Transverse colon (tissue), 3 donors: ENCODE results near the gene SLC6A4.
"Not testable (repeated sequence)": the region's sequence is repeated elsewhere in the genome, so short reads cannot be mapped to it uniquely, and the experiment has no call there.

Experiments
- CTCF ChIP-seq, 5 experiments: fragments of 200-600 bp in 3 of 5; fragments of 450-650 bp in 2 of 5; sonication (generic) in 3 of 5; IDR thresholded peaks; 1 replicate in 2 of 5; 2 replicates in 3 of 5; pipeline ENCODE4 v1.5.1; 2016 to 2017; ENCODE audit warnings: antibody characterized with exemption in 5 of 5, inconsistent platforms in 3 of 5, mild to moderate bottlenecking in 2 of 5, moderate library complexity in 1 of 5
- POLR2A ChIP-seq: fragments of 450-650 bp; IDR thresholded peaks from one replicate; pipeline ENCODE4 v1.6.1; 2016; ENCODE audit warnings: antibody characterized with exemption, mild to moderate bottlenecking, moderate library complexity

GRCh38 chr17:30200656-30201055 is 34.8 kb downstream of the SLC6A4 start:
- TF ChIP-seq CTCF (IDR thresholded peaks at IDR 0.05); POLR2A: not testable (repeated sequence)
